ENCODE measurements around the gene NAA10. TPM values are rescaled to one million over a fixed set of nuclear protein-coding genes. Genes with fewer than 3 reads are reported as not detected.

The NAA10 gene
- total RNA-seq, 1 experiment from 2014 or later: 91.3 TPM

DNA sequence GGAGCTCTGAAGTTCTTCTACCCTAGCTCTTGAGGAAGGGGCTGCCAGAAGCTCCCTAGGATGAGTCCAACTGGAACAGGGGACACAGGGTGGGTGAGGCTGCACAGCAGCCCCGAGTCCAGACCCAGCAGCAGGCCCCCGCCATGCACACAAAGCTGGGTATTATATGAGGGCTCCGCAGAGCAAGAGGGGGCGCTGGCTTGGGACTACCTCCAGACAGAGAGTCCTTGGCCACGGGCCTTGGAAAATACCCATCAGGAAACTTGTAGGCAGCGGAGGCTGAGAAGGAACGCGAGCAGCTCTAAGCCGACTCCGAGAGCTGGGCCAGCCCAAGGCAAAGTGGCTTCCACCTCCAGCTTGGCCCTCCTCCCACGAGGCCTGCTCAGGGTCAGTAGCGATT is 28.7 kb upstream of the NAA10 start:
- peaks cover 3% of the 10 kb centered on the region; the same call in 1 of the 2 replicates for H3K36me3 ChIP-seq (ENCODE audit: control insufficient read depth, insufficient read depth, low read length)
- no peak overlapping the region for H3K4me3 ChIP-seq (ENCODE audit: low read depth, low read length)
- H3K4me3 Mint-ChIP-seq (ENCODE audit: unreplicated experiment): no peak overlapping the region
- BruUV-seq (replicated peaks): no TSS peak
- no peaks in the 10 kb centered on the region for H3K9me3 ChIP-seq
- H3K27ac Mint-ChIP-seq (ENCODE audit: unreplicated experiment): no peak overlapping the region
- no peak for DNase-seq
- no peaks in the 10 kb centered on the region for H3K27me3 Mint-ChIP-seq (ENCODE audit: insufficient read depth, unreplicated experiment)
- no peak for TF ChIP-seq CTCF (IDR thresholded peaks at IDR 0.05; ENCODE audit: insufficient read depth in 1 of 2, low read depth in 1 of 2, low read length in 1 of 2, severe bottlenecking in 1 of 2, unreplicated experiment in 1 of 2)
- no peaks in the 10 kb centered on the region for H3K4me1 ChIP-seq
- H3K4me1 Mint-ChIP-seq (ENCODE audit: low read depth, unreplicated experiment): no peaks in the 10 kb centered on the region
- intact Hi-C loops (cut with micrococcal nuclease; ENCODE audit: unreplicated experiment): no loop called here
- no peaks in the 10 kb centered on the region for H3K9me3 Mint-ChIP-seq (ENCODE audit: unreplicated experiment)
- no peaks in the 10 kb centered on the region for H3K27me3 ChIP-seq (replicated peaks; ENCODE audit: control insufficient read depth, insufficient read depth, low read length)
- CTCF ChIA-PET: no interaction called here
- POLR2A ChIA-PET: no interaction called here
- H3K36me3 Mint-ChIP-seq (ENCODE audit: insufficient read depth, unreplicated experiment): peaks cover 42% of the 10 kb centered on the region

GRCh38 chrX:153961292-153961691 is 26.5 kb upstream of the NAA10 start:
- H3K9me3 ChIP-seq: no peaks in the 10 kb centered on the region
- intact Hi-C loops (cut with micrococcal nuclease; ENCODE audit: unreplicated experiment): no loop called here
- Mint-ChIP-seq H3K27me3 (ENCODE audit: insufficient read depth, unreplicated experiment) (no peaks in the 10 kb centered on the region), H3K27ac (ENCODE audit: unreplicated experiment) (no peak overlapping the region), H3K36me3 (ENCODE audit: insufficient read depth, unreplicated experiment) (peaks cover 45% of the 10 kb centered on the region), H3K9me3 (ENCODE audit: unreplicated experiment) (no peaks in the 10 kb centered on the region), H3K4me3 (ENCODE audit: unreplicated experiment) (no peak overlapping the region), H3K4me1 (ENCODE audit: low read depth, unreplicated experiment) (no peaks in the 10 kb centered on the region)
- peaks cover 3% of the 10 kb centered on the region; the same call in 1 of the 2 replicates for H3K36me3 ChIP-seq (ENCODE audit: control insufficient read depth, insufficient read depth, low read length)
- ChIA-PET POLR2A (no interaction called here), CTCF (no interaction called here)
- no peaks in the 10 kb centered on the region for H3K27me3 ChIP-seq (replicated peaks; ENCODE audit: control insufficient read depth, insufficient read depth, low read length)
- TF ChIP-seq CTCF (IDR thresholded peaks at IDR 0.05; ENCODE audit: insufficient read depth in 1 of 2, low read depth in 1 of 2, low read length in 1 of 2, severe bottlenecking in 1 of 2, unreplicated experiment in 1 of 2): no peak
- DNase-seq: no peak
- no peak overlapping the region for H3K4me3 ChIP-seq (ENCODE audit: low read depth, low read length)
- H3K4me1 ChIP-seq: no peaks in the 10 kb centered on the region
- BruUV-seq (replicated peaks): no TSS peak

DNA sequence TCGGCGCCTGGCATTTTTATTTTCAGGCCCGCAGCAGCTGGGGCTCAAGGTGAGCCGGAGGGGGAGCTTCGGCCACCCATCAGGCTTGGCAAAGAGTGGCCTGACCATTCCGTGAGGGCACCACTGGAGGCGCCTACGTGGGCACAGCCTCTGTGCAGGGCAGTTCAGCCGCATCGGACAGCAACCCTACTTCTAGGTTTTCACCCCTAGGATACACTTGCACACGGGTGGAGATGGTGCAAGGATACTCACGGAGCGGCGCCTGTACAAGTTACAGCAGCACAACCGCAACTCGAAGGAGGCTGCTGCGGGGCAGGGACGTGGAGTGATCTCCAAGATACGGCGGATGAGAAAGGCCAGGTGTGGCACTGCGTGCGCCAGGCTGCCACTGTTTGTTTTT is 25.9 kb upstream of the NAA10 start:
- Mint-ChIP-seq H3K9me3 (ENCODE audit: unreplicated experiment) (no peaks in the 10 kb centered on the region), H3K4me1 (ENCODE audit: low read depth, unreplicated experiment) (no peaks in the 10 kb centered on the region), H3K27ac (ENCODE audit: unreplicated experiment) (no peak overlapping the region), H3K4me3 (ENCODE audit: unreplicated experiment) (no peak overlapping the region), H3K27me3 (ENCODE audit: insufficient read depth, unreplicated experiment) (no peaks in the 10 kb centered on the region), H3K36me3 (ENCODE audit: insufficient read depth, unreplicated experiment) (peaks cover 49% of the 10 kb centered on the region)
- Histone ChIP-seq H3K27me3 (replicated peaks; ENCODE audit: control insufficient read depth, insufficient read depth, low read length) (no peaks in the 10 kb centered on the region), H3K36me3 (ENCODE audit: control insufficient read depth, insufficient read depth, low read length) (peaks cover 3% of the 10 kb centered on the region; the same call in 1 of the 2 replicates), H3K9me3 (no peaks in the 10 kb centered on the region), H3K4me1 (no peaks in the 10 kb centered on the region), H3K4me3 (ENCODE audit: low read depth, low read length) (no peak overlapping the region)
- no TSS peak for BruUV-seq (replicated peaks)
- ChIA-PET POLR2A (no interaction called here), CTCF (no interaction called here)
- DNase-seq: no peak
- TF ChIP-seq CTCF (IDR thresholded peaks at IDR 0.05; ENCODE audit: insufficient read depth in 1 of 2, low read depth in 1 of 2, low read length in 1 of 2, severe bottlenecking in 1 of 2, unreplicated experiment in 1 of 2): no peak
- intact Hi-C loops (cut with micrococcal nuclease; ENCODE audit: unreplicated experiment): no loop called here
